Left renal cortex interstitium (tissue), 4 donors: ENCODE data around the gene MTA1. TPM values are rescaled to one million over a fixed set of nuclear protein-coding genes. Genes with fewer than 3 reads are reported as not detected.

ENCODE experiments used
- DNase-seq, 4 donors: peaks; one replicate each; pipeline ENCODE4 v3.0.0-alpha.2; 2013; ENCODE audit warnings: low read depth in 4 of 4, low spot score in 2 of 4, missing footprints in 1 of 4
- polyA plus RNA-seq, 4 donors: library from polyadenylated mRNA; unstranded; fragments of 120-200 nt; gene quantifications; one replicate each; pipeline ENCODE4 v1.2.1, GENCODE V29; 2013; ENCODE audit not compliant: insufficient read length in 4 of 4

Gene MTA1
- polyA plus RNA-seq, 4 donors = 71.1 to 172 (median 132) TPM

GRCh38 chr14:105503935-105504692 lies 84.5 kb downstream of the MTA1 start:
- no peak for DNase-seq

GRCh38 chr14:105505101-105505500 lies 85.5 kb downstream of the MTA1 start:
- DNase-seq = no peak

- no peak for DNase-seq
These were observed 87.6 kb downstream of the MTA1 start for GRCh38 chr14:105507247-105507646.

GRCh38 chr14:105508069-105508468 lies 88.4 kb downstream of the MTA1 start:
- no peak for DNase-seq

GRCh38 chr14:105508601-105509000 lies 89.0 kb downstream of the MTA1 start:
- DNase-seq = no peak

- no peak for DNase-seq
These were observed 97.5 kb downstream of the MTA1 start for GRCh38 chr14:105517096-105517495.

- no peak for DNase-seq
These were observed 100.5 kb downstream of the MTA1 start for GRCh38 chr14:105519946-105520698.

Other genes with a start within 250 kb of the MTA1 start
- gene NUDT14, start 238.5 kb upstream of the MTA1 start, polyA plus RNA-seq = 10 to 100 TPM; 21.5 to 42.8 (median 34.5) TPM
- 10 to 100 TPM; 32.8 to 43.7 (median 37.0) TPM for gene BTBD6, start 171.3 kb upstream of the MTA1 start, polyA plus RNA-seq
- gene BRF1, start 118.8 kb upstream of the MTA1 start, polyA plus RNA-seq = 10 to 100 TPM; 27.5 to 39.5 (median 37.7) TPM
- gene PACS2, start 105.1 kb upstream of the MTA1 start, polyA plus RNA-seq = 100 to 1,000 TPM in 1 of 4 donors, 10 to 100 TPM in 3; 46.8 to 102 (median 80.9) TPM
- 1 to 10 TPM; 1.0 to 4.4 (median 2.4) TPM for gene TEX22, start 21.3 kb upstream of the MTA1 start, polyA plus RNA-seq
- 100 to 1,000 TPM; 101 to 193 (median 149) TPM for gene CRIP2, start 55.0 kb downstream of the MTA1 start, polyA plus RNA-seq
- 10 to 100 TPM; 27.4 to 44.0 (median 33.1) TPM for gene CRIP1, start 67.1 kb downstream of the MTA1 start, polyA plus RNA-seq
- 10 to 100 TPM in 2 of 4 donors, 1 to 10 TPM in 2; 5.3 to 12.1 (median 10.3) TPM for gene TEDC1, start 71.4 kb downstream of the MTA1 start, polyA plus RNA-seq
- 1 to 10 TPM; 3.2 to 7.2 (median 5.4) TPM for gene TMEM121, start 106.8 kb downstream of the MTA1 start, polyA plus RNA-seq